Measurements from ENCODE around the gene CARS1.

The CARS1 gene

GRCh38 chr11:3001496-3001895 lies 55.7 kb downstream of the CARS1 start:
- H3K4me3 ChIP-seq (ENCODE audit: low read depth, low read length): no peak overlapping the region
- TF ChIP-seq CTCF (IDR thresholded peaks at IDR 0.05; ENCODE audit: insufficient read depth, low read depth, low read length, missing control alignments): no peak
- DNase-seq (ENCODE audit: low read depth): no peak

DNA sequence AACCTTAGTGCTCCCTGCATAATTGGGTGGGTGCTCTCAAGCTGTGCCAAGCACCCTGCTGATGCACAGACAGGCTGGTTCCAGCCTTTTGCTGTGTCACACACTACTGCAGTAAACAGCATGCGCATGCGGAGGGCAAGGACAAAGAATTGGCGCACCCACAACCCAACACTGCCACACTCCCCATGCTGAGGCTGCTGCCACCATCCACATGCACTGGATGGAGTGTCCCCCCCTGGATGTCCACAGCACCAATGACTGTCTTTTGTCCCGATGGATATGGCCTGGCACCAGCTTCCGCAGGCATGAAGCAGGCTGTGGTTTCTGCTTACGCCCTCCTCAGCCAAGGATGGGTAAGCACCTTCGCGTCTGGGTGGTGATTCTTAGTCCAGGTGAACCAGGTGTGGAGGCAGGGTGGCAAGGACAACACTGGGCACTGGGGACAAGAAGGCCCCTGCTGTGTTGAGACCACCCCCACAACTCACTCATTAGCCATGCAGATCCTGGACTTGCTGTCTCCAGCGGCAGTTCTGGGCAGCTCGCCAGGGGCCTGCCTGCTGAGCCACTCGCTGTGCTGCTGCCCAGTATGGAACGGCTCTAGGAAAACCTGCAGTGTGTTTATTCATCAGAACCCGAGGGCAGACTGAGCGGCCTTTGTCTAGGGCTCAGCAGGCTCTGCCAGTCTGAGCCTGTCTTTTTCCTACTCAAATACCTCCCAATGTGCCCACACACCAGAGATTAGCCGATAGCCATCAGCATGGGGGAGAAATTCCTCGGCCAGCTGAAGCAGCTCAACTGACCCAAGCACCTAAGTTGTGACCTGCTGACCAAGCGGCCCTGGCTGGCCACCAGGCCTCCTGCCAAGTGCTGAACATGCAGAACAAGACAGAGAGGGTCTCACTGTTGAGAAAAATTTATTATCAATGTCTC lies 56.9 kb downstream of the CARS1 start:
- no peak for TF ChIP-seq CTCF (IDR thresholded peaks at IDR 0.05; ENCODE audit: insufficient read depth, low read depth, low read length, missing control alignments)
- no peak for DNase-seq (ENCODE audit: low read depth)
- H3K4me3 ChIP-seq (ENCODE audit: low read depth, low read length): no peak overlapping the region

- TF ChIP-seq CTCF (IDR thresholded peaks at IDR 0.05; ENCODE audit: insufficient read depth, low read depth, low read length, missing control alignments): no peak
These were observed 57.7 kb downstream of the CARS1 start for GRCh38 chr11:2999464-2999998.

DNA sequence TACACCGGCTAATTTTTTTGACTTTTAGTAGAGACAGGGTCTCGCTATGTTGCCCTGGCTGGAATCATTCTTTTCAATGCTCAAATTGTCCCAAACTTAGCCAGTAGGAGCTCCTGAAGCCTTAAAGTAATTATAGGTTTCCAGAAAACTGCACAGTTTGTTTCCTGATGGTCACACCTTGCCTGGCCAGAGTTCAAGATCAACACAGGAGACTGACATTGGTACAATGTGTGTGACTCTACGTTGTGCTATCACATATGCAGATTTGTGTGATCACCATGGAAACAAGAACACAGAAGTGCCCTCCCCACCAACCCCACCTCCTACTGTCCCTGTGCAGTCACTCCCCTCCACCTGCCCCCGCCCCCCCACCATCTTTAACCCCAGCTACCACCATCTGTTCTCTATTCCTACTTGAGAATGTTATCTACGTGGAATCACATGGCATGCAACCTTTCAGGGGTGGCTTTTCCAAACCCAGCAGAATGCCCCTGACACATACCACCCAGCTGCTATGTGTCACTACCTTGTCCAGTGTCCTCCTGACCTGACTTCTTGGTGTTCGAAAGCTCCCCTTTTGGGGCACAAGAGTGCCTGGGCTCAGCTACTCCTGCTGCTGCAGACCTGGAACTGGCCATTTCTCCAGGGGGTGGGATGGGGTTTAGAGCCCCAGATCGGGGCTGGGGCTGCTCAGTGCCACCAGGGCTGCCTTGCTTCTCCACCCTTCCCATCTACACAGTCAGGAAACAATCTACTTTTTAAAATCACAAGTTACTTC lies 59.0 kb downstream of the CARS1 start:
- DNase-seq (ENCODE audit: low read depth): no peak
- H3K4me3 ChIP-seq (ENCODE audit: low read depth, low read length): no peak overlapping the region
- no peak for TF ChIP-seq CTCF (IDR thresholded peaks at IDR 0.05; ENCODE audit: insufficient read depth, low read depth, low read length, missing control alignments)

More at GRCh38 chr11:2999464-2999998, 57.7 kb downstream of the CARS1 start:
- no peak for DNase-seq (ENCODE audit: low read depth)
- no peak overlapping the region for H3K4me3 ChIP-seq (ENCODE audit: low read depth, low read length)

DNA sequence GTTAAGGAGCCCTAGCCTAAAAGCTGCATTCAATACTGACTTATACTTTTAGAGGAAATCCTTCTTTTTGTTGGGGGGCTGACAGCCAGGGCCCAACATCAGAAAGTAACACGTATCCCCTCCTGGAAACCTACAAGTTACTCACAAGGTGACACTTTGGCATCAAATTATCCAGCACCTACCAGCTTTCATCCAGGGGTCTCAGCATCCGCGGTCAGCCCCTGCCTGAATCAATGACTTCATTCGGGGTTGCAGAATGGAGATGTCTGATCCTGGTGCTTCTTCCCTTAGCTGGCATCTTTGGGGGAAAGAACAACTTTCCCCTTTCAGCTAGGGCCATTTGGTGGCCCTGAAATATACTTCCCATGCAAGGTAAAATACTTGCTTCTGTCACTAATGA lies 59.8 kb downstream of the CARS1 start:
- no peak for DNase-seq (ENCODE audit: low read depth)
- TF ChIP-seq CTCF (IDR thresholded peaks at IDR 0.05; ENCODE audit: insufficient read depth, low read depth, low read length, missing control alignments): no peak
- H3K4me3 ChIP-seq (ENCODE audit: low read depth, low read length): no peak overlapping the region

GRCh38 chr11:2996976-2997375 lies 60.2 kb downstream of the CARS1 start:
- DNase-seq (ENCODE audit: low read depth): no peak
- TF ChIP-seq CTCF (IDR thresholded peaks at IDR 0.05; ENCODE audit: insufficient read depth, low read depth, low read length, missing control alignments): no peak
- H3K4me3 ChIP-seq (ENCODE audit: low read depth, low read length): no peak overlapping the region

Data from GM12865 (cell line).